K562 (cell line): Measurements from ENCODE around the gene DGKZ. TPM values are rescaled to one million over a fixed set of nuclear protein-coding genes. Genes with fewer than 3 reads are reported as not detected.

Source experiments
- ARHGAP35 ChIP-seq: fragments of 450-650 bp; IDR thresholded peaks from 2 replicates; pipeline ENCODE4 v1.6.1; 2018; ENCODE audit not compliant: partially characterized antibody
- BCOR ChIP-seq: fragments of 450-650 bp; IDR thresholded peaks from 2 replicates; pipeline ENCODE4 v1.6.1; 2016
- CAMTA2 ChIP-seq: fragments of 250-450 bp; sonication (Bioruptor Pico); conservative IDR thresholded peaks from 2 replicates; pipeline ENCODE4 v1.5.1; 2022
- CXXC5 ChIP-seq: fragments of 250-450 bp; sonication (Bioruptor Pico); IDR thresholded peaks from 2 replicates; pipeline ENCODE4 v1.8.0; 2022; ENCODE audit warnings: inconsistent platforms, mild to moderate bottlenecking, moderate library complexity
- ELF2 ChIP-seq: fragments of 250-450 bp; sonication (Bioruptor Pico); IDR thresholded peaks from 2 replicates; pipeline ENCODE4 v1.5.0; 2021; ENCODE audit warnings: mild to moderate bottlenecking
- HMG20A ChIP-seq: fragments of 450-650 bp; formaldehyde crosslinking; conservative IDR thresholded peaks from 2 replicates; pipeline ENCODE4 v1.4.0; 2020; ENCODE audit warnings: mild to moderate bottlenecking, mixed read lengths
- PTRF ChIP-seq: fragments of 450-650 bp; IDR thresholded peaks from 2 replicates; pipeline ENCODE4 v1.6.1; 2016; ENCODE audit warnings: mild to moderate bottlenecking, missing genetic modification characterization, missing compliant biosample characterization
- RREB1 ChIP-seq: fragments of 250-450 bp; sonication (Bioruptor Pico); IDR thresholded peaks from 2 replicates; pipeline ENCODE4 v1.4.0; 2020
- SAP30 ChIP-seq: fragments of 200-600 bp; sonication (generic); IDR thresholded peaks from 2 replicates; pipeline ENCODE4 v1.6.1; 2012; ENCODE audit warnings: borderline replicate concordance, low read depth, mild to moderate bottlenecking, moderate library complexity, low read length, control low read depth, inconsistent platforms; ENCODE audit not compliant: insufficient read depth, poor library complexity, severe bottlenecking
- TCFL5 ChIP-seq: fragments of 250-450 bp; sonication (Bioruptor Pico); conservative IDR thresholded peaks from 2 replicates; pipeline ENCODE4 v1.6.1; 2021; ENCODE audit warnings: mild to moderate bottlenecking, moderate library complexity, matching md5 sums
- ZKSCAN1 ChIP-seq: fragments of 150-350 bp; IDR thresholded peaks from 2 replicates; pipeline ENCODE4 v1.6.1; 2016; ENCODE audit warnings: low read depth, low read length
- polyA plus RNA-seq, 8 experiments: library from polyadenylated mRNA; depleted of rRNA in 4 of 8; stranded (reverse) in 5 of 8; unstranded in 3 of 8; fragments of >200 nt; fragmentation: Nextera tagmentation in 2 of 8; fragmentation: Illumina TruSeq in 1 of 8; extraction: Ambion mirVana in 2 of 8; extraction: Trizol in 1 of 8; gene quantifications; 2 replicates each; pipeline versions ENCODE4 v1.2.1 to v1.2.3, GENCODE V29; 2011 to 2014; ENCODE audit warnings: inconsistent platforms in 1 of 8, missing spikeins in 1 of 8
- total RNA-seq, 7 experiments: library from RNA; depleted of rRNA in 6 of 7; stranded (reverse); fragments of >200 nt in 6 of 7; fragmentation: Illumina TruSeq in 2 of 7; extraction: Trizol in 2 of 7; gene quantifications; 2 replicates each; pipeline versions ENCODE4 v1.2.1 to v1.2.3, GENCODE V29; 2011 to 2021; ENCODE audit warnings: low replicate concordance in 1 of 7
- TF ChIP-seq, protein P1 (sequence below): sonication (generic); formaldehyde crosslinking; IDR thresholded peaks from 2 replicates; pipeline ENCODE4 v1.8.0; 2022; ENCODE audit warnings: mild to moderate bottlenecking, missing genetic modification reagents, borderline replicate concordance
- TF ChIP-seq, protein P2 (sequence below): fragments of 250-450 bp; sonication (Bioruptor Pico); IDR thresholded peaks from 2 replicates; pipeline ENCODE4 v1.8.0; 2021; ENCODE audit warnings: mild to moderate bottlenecking, moderate library complexity
- TF ChIP-seq, protein P3 (sequence below): IDR thresholded peaks from 3 replicates; pipeline ENCODE4 v1.6.1; 2011; ENCODE audit warnings: borderline replicate concordance, mild to moderate bottlenecking, moderate library complexity; ENCODE audit not compliant: insufficient read length; ENCODE audit errors: extremely low read depth
- TF ChIP-seq, protein P4 (sequence below): IDR thresholded peaks from 2 replicates; pipeline ENCODE4 v1.6.1; 2014; ENCODE audit warnings: antibody characterized with exemption

The DGKZ gene
- total and polyA plus RNA-seq, 9 of the 15 experiments (the other 6 are each of a cell fraction or from before 2014, with no cell fraction given) = 0.51 to 100 (median 44.2) TPM

DNA sequence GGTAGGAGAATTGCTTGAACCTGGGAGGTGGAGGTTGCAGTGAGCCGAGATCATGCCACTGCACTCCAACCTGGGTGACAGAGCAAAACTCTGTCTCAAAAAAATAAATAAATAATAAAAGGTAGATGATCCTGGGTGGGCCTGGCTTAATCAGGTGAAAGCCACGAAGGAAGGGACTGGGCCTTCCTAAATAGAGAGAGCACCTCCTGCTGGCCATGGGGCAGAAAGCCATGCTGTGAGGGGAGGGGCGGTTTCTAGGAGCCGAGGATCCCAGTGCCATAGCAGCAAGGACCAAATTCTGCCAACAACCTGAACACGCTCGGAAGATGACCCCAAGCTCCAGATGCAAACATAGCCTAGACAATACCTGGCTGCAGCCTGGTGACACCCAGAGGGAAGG is 24.5 kb upstream of the DGKZ start (continued):
- TF ChIP-seq, protein P1, sequence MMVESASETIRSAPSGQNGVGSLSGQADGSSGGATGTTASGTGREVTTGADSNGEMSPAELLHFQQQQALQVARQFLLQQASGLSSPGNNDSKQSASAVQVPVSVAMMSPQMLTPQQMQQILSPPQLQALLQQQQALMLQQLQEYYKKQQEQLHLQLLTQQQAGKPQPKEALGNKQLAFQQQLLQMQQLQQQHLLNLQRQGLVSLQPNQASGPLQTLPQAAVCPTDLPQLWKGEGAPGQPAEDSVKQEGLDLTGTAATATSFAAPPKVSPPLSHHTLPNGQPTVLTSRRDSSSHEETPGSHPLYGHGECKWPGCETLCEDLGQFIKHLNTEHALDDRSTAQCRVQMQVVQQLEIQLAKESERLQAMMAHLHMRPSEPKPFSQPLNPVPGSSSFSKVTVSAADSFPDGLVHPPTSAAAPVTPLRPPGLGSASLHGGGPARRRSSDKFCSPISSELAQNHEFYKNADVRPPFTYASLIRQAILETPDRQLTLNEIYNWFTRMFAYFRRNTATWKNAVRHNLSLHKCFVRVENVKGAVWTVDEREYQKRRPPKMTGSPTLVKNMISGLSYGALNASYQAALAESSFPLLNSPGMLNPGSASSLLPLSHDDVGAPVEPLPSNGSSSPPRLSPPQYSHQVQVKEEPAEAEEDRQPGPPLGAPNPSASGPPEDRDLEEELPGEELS = no peak
- TF ChIP-seq ELF2 (CRISPR knock-in tag) (no peak), ARHGAP35 (no peak), BCOR (peak; percentile 53; the same call in 1 of the 2 replicates), PTRF (tag) (no peak), TCFL5 (no peak), HMG20A (no peak), RREB1 (no peak), ZKSCAN1 (no peak), CXXC5 (0 out of 2 replicates have a peak, but pooled peaks have one; percentile 23), CAMTA2 (CRISPR knock-in tag) (no peak), SAP30 (no peak)
- TF ChIP-seq, protein P2, sequence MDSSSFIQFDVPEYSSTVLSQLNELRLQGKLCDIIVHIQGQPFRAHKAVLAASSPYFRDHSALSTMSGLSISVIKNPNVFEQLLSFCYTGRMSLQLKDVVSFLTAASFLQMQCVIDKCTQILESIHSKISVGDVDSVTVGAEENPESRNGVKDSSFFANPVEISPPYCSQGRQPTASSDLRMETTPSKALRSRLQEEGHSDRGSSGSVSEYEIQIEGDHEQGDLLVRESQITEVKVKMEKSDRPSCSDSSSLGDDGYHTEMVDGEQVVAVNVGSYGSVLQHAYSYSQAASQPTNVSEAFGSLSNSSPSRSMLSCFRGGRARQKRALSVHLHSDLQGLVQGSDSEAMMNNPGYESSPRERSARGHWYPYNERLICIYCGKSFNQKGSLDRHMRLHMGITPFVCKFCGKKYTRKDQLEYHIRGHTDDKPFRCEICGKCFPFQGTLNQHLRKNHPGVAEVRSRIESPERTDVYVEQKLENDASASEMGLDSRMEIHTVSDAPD (CRISPR knock-in tag) = no peak
- TF ChIP-seq, protein P3, sequence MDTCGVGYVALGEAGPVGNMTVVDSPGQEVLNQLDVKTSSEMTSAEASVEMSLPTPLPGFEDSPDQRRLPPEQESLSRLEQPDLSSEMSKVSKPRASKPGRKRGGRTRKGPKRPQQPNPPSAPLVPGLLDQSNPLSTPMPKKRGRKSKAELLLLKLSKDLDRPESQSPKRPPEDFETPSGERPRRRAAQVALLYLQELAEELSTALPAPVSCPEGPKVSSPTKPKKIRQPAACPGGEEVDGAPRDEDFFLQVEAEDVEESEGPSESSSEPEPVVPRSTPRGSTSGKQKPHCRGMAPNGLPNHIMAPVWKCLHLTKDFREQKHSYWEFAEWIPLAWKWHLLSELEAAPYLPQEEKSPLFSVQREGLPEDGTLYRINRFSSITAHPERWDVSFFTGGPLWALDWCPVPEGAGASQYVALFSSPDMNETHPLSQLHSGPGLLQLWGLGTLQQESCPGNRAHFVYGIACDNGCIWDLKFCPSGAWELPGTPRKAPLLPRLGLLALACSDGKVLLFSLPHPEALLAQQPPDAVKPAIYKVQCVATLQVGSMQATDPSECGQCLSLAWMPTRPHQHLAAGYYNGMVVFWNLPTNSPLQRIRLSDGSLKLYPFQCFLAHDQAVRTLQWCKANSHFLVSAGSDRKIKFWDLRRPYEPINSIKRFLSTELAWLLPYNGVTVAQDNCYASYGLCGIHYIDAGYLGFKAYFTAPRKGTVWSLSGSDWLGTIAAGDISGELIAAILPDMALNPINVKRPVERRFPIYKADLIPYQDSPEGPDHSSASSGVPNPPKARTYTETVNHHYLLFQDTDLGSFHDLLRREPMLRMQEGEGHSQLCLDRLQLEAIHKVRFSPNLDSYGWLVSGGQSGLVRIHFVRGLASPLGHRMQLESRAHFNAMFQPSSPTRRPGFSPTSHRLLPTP = peak; percentile 56
- TF ChIP-seq, protein P4, sequence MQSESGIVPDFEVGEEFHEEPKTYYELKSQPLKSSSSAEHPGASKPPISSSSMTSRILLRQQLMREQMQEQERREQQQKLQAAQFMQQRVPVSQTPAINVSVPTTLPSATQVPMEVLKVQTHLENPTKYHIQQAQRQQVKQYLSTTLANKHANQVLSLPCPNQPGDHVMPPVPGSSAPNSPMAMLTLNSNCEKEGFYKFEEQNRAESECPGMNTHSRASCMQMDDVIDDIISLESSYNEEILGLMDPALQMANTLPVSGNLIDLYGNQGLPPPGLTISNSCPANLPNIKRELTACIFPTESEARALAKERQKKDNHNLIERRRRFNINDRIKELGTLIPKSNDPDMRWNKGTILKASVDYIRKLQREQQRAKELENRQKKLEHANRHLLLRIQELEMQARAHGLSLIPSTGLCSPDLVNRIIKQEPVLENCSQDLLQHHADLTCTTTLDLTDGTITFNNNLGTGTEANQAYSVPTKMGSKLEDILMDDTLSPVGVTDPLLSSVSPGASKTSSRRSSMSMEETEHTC = no peak
